ENCODE measurements around the gene SYT2.
A peak's percentile ranks its signal among the peaks of the same experiment; 100 is the strongest.

Gene SYT2

DNA sequence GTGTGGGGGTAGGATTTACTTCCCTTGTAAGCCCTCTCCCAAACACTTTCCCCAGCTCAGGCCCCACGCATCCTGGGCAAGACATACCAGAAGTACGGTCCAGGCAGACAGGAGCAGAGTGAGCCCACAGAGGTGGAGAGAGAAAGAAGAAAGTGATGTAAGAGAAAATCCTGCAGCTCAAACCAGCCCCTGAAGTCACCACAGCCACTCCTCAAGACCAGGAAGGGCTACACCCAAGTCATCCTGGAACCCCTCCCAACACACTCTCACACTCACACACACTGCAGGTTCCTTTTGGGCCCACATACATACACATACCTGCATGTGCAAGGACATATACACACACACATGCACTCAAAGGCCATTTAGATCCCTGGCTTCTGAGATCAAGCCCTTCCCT lies 106.8 kb downstream of the SYT2 start:
- no peak overlapping the region for H3K4me3 ChIP-seq (ENCODE audit: low read depth, low read length)
- TF ChIP-seq, protein P1, sequence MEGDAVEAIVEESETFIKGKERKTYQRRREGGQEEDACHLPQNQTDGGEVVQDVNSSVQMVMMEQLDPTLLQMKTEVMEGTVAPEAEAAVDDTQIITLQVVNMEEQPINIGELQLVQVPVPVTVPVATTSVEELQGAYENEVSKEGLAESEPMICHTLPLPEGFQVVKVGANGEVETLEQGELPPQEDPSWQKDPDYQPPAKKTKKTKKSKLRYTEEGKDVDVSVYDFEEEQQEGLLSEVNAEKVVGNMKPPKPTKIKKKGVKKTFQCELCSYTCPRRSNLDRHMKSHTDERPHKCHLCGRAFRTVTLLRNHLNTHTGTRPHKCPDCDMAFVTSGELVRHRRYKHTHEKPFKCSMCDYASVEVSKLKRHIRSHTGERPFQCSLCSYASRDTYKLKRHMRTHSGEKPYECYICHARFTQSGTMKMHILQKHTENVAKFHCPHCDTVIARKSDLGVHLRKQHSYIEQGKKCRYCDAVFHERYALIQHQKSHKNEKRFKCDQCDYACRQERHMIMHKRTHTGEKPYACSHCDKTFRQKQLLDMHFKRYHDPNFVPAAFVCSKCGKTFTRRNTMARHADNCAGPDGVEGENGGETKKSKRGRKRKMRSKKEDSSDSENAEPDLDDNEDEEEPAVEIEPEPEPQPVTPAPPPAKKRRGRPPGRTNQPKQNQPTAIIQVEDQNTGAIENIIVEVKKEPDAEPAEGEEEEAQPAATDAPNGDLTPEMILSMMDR (IDR thresholded peaks at IDR 0.05; ENCODE audit: borderline replicate concordance, insufficient read depth, low read depth, low read length) = no peak

DNA sequence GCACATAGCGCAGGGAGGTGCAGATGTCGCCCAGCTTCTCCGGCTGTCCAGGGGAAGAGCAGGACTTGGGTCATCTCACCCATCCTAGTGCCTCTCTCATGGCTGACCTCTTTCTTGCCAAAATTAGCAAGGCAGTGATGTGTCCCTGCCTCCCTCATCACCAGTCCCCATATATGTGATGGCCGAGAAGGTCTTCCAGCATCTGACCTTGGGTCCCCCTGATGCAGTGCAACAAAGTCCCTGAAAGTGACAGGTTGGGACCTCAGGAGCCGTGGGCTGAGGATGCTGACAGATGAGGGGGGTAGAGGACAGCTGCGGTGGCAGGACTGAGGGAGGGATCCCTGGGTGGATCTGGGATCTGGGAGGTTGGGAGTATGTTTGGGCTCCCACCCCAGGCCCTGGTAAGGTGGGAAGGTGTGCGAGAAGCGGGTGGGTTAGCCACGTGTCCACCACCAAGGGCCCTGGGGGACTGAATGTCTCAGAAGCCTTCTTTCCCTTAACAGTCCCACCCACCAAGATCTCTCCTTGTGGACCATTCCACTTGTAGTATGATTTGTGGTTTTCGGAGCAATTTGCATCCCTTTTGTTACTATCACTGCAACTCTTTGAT lies 109.7 kb downstream of the SYT2 start:
- TF ChIP-seq, protein P1 (IDR thresholded peaks at IDR 0.05; ENCODE audit: borderline replicate concordance, insufficient read depth, low read depth, low read length) = no peak
- no peak overlapping the region for H3K4me3 ChIP-seq (ENCODE audit: low read depth, low read length)

DNA sequence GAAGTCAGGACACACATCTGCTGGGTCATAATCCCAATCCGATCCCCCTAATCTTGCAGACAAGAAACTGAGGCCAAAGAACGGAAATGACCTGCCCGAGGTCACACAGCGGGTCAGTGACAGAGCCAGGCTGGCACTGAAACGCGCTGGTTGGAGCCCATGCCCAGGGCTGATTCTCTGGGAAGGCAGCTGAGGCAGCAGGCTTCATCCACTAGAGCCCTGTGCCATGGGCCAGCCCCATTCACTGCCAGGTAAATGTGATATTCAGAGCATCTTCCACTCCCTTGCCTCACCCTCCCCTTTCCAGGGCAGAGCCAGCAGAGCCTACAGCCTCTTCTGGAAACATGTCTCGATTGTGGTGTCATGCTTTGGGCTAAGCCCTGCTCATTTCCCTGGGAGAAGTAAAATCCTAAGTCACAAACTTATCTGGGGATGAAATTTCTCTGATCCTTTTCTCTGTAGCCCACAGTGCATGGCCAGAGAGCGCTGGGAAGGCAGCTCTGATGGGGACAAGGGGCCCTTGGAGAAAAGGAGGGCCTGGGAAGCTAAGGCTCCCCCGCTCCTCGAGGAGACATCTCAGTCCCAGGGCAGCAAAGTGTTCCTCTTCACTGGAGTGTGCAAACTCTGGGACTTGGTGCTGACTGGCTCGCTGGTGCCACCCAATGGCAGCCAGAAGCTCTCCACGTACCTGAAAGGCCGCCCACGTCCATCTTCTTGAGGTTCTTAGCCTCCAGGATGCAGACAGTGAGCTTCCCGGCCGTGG lies 110.4 kb downstream of the SYT2 start:
- TF ChIP-seq, protein P1 (IDR thresholded peaks at IDR 0.05; ENCODE audit: borderline replicate concordance, insufficient read depth, low read depth, low read length) = peak; percentile 88
- no peak overlapping the region for H3K4me3 ChIP-seq (ENCODE audit: low read depth, low read length)

DNA sequence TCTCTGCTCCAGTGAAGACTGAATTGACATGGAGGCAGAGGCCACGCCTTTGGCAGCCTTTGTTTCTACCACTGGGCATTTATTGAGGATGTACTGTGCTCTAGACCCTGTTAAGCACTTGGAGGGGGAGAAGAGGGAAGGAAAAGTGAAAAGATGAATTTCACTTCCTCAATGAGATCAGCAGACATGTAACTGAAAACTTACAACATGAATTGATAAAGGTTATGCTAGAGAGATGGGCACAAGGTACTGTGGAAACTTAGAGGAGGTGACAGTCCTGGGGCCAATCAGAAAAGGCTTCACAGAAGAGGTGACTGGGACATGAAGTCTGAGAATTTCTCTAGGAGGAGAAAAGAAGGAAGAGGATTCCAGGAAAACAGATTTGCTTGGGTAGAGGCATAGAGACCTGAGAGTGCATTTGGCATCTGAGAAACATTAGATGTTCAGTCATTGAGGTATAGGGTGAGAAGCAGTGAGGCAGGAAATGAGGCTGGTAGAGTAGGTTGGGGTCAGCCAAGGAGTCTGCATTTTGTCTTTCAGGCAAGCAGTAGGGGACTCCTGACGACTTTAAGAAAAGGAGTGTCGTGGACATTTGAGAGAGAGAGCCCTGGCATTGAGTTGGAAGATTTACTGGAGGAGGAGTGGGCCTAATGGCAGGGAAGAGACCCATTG lies 113.0 kb downstream of the SYT2 start:
- TF ChIP-seq, protein P1 (IDR thresholded peaks at IDR 0.05; ENCODE audit: borderline replicate concordance, insufficient read depth, low read depth, low read length) = no peak
- no peak overlapping the region for H3K4me3 ChIP-seq (ENCODE audit: low read depth, low read length)

DNA sequence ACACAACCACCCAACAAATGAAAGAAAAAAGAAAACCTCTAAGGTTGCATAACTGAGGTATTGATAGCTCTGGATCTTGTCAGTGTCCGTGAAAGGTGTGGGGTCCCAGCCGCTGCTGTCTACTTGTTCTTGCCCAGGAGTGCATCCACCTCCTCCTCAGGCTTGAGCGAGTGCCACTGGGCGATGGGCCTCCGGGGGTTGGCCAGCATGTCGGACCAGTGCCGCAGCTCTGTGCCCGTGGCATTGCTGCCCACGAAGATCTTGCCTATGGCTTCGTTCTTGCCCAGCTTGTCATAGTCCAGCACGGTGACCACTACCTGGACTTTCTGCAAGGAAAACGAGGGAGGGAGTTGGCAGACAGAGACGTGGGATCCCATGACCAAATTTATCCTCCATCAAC lies 113.6 kb downstream of the SYT2 start:
- TF ChIP-seq, protein P1 (IDR thresholded peaks at IDR 0.05; ENCODE audit: borderline replicate concordance, insufficient read depth, low read depth, low read length) = no peak
- H3K4me3 ChIP-seq (ENCODE audit: low read depth, low read length) = no peak overlapping the region

DNA sequence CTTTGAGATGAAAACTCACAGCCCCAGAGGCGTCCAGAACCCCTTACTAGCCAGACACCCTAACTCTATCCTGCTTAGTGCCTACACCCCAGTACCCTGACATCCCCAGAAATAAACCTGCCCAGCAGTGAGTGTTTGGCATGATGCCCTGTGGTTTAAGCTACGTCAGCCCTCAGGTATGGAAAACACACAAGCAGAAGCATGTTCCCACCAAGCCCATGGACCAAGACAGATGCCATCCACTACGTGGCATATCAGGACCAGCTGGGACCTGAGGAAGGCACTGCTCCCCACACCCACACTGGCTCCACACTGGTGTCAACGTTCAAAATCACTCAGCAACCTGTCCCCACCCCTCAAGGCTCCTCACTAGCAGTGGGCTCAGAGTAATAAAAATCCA lies 116.4 kb downstream of the SYT2 start:
- H3K4me3 ChIP-seq (ENCODE audit: low read depth, low read length) = no peak overlapping the region
- TF ChIP-seq, protein P1 (IDR thresholded peaks at IDR 0.05; ENCODE audit: borderline replicate concordance, insufficient read depth, low read depth, low read length) = no peak

Measured in GM12875 (cell line).